ENCODE results near the gene PRSS50. TPM values are rescaled to one million over a fixed set of nuclear protein-coding genes. Genes with fewer than 3 reads are reported as not detected.

PRSS50 gene
- total and polyA plus RNA-seq, 4 donors: 0.02 to 0.33 (median 0.25) TPM; not detected in 1

GRCh38 chr3:46710229-46710628, 7.4 kb downstream of the PRSS50 start:
- 92% methylated on average over 7 of the region's 7 CpGs for WGBS
- TF ChIP-seq FOXA1 (IDR thresholded peaks at IDR 0.05) (no peak), GABPA (IDR thresholded peaks at IDR 0.05 in 1 of 2, conservative IDR thresholded peaks at IDR 0.05 in 1 of 2) (no peak), HNF4A (conservative IDR thresholded peaks at IDR 0.05) (no peak), TAF1 (conservative IDR thresholded peaks at IDR 0.05) (no peak), ATF3 (IDR thresholded peaks at IDR 0.05) (no peak)
- no peak for DNase-seq (ENCODE audit: low spot score)
- H3K27ac ChIP-seq (ENCODE audit: low read depth in 1 of 2, low read length in 2 of 2): no peak overlapping the region
- no peaks in the 10 kb centered on the region for H3K36me3 ChIP-seq (ENCODE audit: control insufficient read depth in 4 of 4, insufficient read depth in 3 of 4, low read depth in 1 of 4, low read length in 3 of 4)
- H3K4me3 ChIP-seq (ENCODE audit: low read depth in 1 of 3, low read length in 3 of 3): no peak overlapping the region
- H3K27me3 ChIP-seq (ENCODE audit: control insufficient read depth in 4 of 4, insufficient read depth in 4 of 4, low read length in 3 of 4): no peaks in the 10 kb centered on the region
- no peaks in the 10 kb centered on the region for H3K9me3 ChIP-seq (ENCODE audit: control insufficient read depth in 4 of 4, low read length in 3 of 4)
- peaks cover 0 to 2% (median 1%) of the 10 kb centered on the region in 4 donors for H3K4me1 ChIP-seq (ENCODE audit: control insufficient read depth in 4 of 4, insufficient read depth in 4 of 4, low read length in 3 of 4)
- no peak overlapping the region for H3K9ac ChIP-seq (ENCODE audit: low read depth in 1 of 2, low read length in 2 of 2)

- TF ChIP-seq ATF3 (IDR thresholded peaks at IDR 0.05) (no peak), SP1 (IDR thresholded peaks at IDR 0.05) (no peak), EGR1 (IDR thresholded peaks at IDR 0.05; ENCODE audit: low read depth in 2 of 2) (no peak), RAD21 (IDR thresholded peaks at IDR 0.05) (no peak), REST (IDR thresholded peaks at IDR 0.05) (no peak), FOXA1 (IDR thresholded peaks at IDR 0.05) (no peak), YY1 (IDR thresholded peaks at IDR 0.05) (no peak), CTCF (IDR thresholded peaks at IDR 0.05; ENCODE audit: low read depth, low read length, missing input control) (no peak), HNF4A (conservative IDR thresholded peaks at IDR 0.05) (no peak), JUND (IDR thresholded peaks at IDR 0.05) (no peak), RXRA (IDR thresholded peaks at IDR 0.05) (no peak), FOXA2 (IDR thresholded peaks at IDR 0.05) (no peak), TAF1 (conservative IDR thresholded peaks at IDR 0.05) (no peak), GABPA (IDR thresholded peaks at IDR 0.05 in 1 of 2, conservative IDR thresholded peaks at IDR 0.05 in 1 of 2) (no peak), MAX (IDR thresholded peaks at IDR 0.05) (no peak), ZBTB33 (IDR thresholded peaks at IDR 0.05) (no peak)
- DNase-seq (ENCODE audit: low spot score): no peak
- WGBS: 89% methylated on average over 6 of the region's 6 CpGs
Measured at GRCh38 chr3:46709721-46710120, 7.9 kb downstream of the PRSS50 start.

More at GRCh38 chr3:46709721-46710120, 7.9 kb downstream of the PRSS50 start:
- Histone ChIP-seq H3K4me3 (ENCODE audit: low read depth in 1 of 3, low read length in 3 of 3) (no peak overlapping the region), H3K27ac (ENCODE audit: low read depth in 1 of 2, low read length in 2 of 2) (no peak overlapping the region), H3K27me3 (ENCODE audit: control insufficient read depth in 4 of 4, insufficient read depth in 4 of 4, low read length in 3 of 4) (no peaks in the 10 kb centered on the region), H3K9ac (ENCODE audit: low read depth in 1 of 2, low read length in 2 of 2) (no peak overlapping the region), H3K36me3 (ENCODE audit: control insufficient read depth in 4 of 4, insufficient read depth in 3 of 4, low read depth in 1 of 4, low read length in 3 of 4) (no peaks in the 10 kb centered on the region), H3K4me1 (ENCODE audit: control insufficient read depth in 4 of 4, insufficient read depth in 4 of 4, low read length in 3 of 4) (peaks cover 0 to 6% (median 3%) of the 10 kb centered on the region in 4 donors), H3K9me3 (ENCODE audit: control insufficient read depth in 4 of 4, low read length in 3 of 4) (no peaks in the 10 kb centered on the region)

Measured in liver (tissue), 9 donors.